ENCODE measurements around the gene SF1.
A peak's percentile ranks its signal among the peaks of the same experiment; 100 is the strongest.

Gene SF1

GRCh38 chr11:64755681-64756361, 22.5 kb downstream of the SF1 start:
- no peak overlapping the region for H4K91ac ChIP-seq (ENCODE audit: low read length)
- no peak for DNase-seq
- H3K18ac ChIP-seq (ENCODE audit: low read depth in 1 of 2, low read length in 2 of 2) = no peak overlapping the region
- no peak overlapping the region for H3K4me2 ChIP-seq (ENCODE audit: low read length, poor library complexity, severe bottlenecking)
- no peak overlapping the region for H2BK5ac ChIP-seq (ENCODE audit: low read depth, low read length, poor library complexity, severe bottlenecking)
- WGBS = 85% methylated on average over 12 of the region's 13 CpGs
- no peak overlapping the region for H3K14ac ChIP-seq (ENCODE audit: low read length in 2 of 2)
- no peak overlapping the region for H3K4ac ChIP-seq (ENCODE audit: low read depth in 1 of 2, low read length in 2 of 2)
- no peak overlapping the region for H2AFZ ChIP-seq (ENCODE audit: low read depth, low read length)
- peaks cover 26% of the 10 kb centered on the region for H3K4me1 ChIP-seq (ENCODE audit: control insufficient read depth, insufficient read depth, low read depth, low read length)
- no peak overlapping the region for H2BK12ac ChIP-seq (ENCODE audit: low read length in 2 of 2)
- H2AK5ac ChIP-seq (ENCODE audit: low read length, severe bottlenecking) = no peak overlapping the region
- no peaks in the 10 kb centered on the region for H3K27me3 ChIP-seq (ENCODE audit: control insufficient read depth in 1 of 2, insufficient read depth in 1 of 2, low read length in 2 of 2)
- H3K23ac ChIP-seq (ENCODE audit: low read length in 2 of 2) = no peak overlapping the region
- H3K9me3 ChIP-seq (ENCODE audit: control insufficient read depth, low read length) = no peaks in the 10 kb centered on the region
- no peak overlapping the region for H3K4me3 ChIP-seq (ENCODE audit: insufficient read depth in 1 of 2, low read depth in 1 of 2, low read length in 2 of 2)
- H3K9ac ChIP-seq (ENCODE audit: low read length) = no peak overlapping the region
- no peak overlapping the region for H3K27ac ChIP-seq (ENCODE audit: low read length, poor library complexity, severe bottlenecking)
- no peak overlapping the region for H4K8ac ChIP-seq (ENCODE audit: low read length)
- H2BK120ac ChIP-seq (ENCODE audit: low read depth, low read length) = no peak overlapping the region
- no peaks in the 10 kb centered on the region for H3K79me1 ChIP-seq (replicated peaks; ENCODE audit: low read length, poor library complexity, severe bottlenecking)
- H3K36me3 ChIP-seq (ENCODE audit: control insufficient read depth in 1 of 2, insufficient read depth in 2 of 2, low read depth in 1 of 2, low read length in 2 of 2) = peaks cover 0 to 14% of the 10 kb centered on the region in 2 experiments
- H2BK15ac ChIP-seq (ENCODE audit: low read depth, poor library complexity, severe bottlenecking) = no peak overlapping the region

DNA sequence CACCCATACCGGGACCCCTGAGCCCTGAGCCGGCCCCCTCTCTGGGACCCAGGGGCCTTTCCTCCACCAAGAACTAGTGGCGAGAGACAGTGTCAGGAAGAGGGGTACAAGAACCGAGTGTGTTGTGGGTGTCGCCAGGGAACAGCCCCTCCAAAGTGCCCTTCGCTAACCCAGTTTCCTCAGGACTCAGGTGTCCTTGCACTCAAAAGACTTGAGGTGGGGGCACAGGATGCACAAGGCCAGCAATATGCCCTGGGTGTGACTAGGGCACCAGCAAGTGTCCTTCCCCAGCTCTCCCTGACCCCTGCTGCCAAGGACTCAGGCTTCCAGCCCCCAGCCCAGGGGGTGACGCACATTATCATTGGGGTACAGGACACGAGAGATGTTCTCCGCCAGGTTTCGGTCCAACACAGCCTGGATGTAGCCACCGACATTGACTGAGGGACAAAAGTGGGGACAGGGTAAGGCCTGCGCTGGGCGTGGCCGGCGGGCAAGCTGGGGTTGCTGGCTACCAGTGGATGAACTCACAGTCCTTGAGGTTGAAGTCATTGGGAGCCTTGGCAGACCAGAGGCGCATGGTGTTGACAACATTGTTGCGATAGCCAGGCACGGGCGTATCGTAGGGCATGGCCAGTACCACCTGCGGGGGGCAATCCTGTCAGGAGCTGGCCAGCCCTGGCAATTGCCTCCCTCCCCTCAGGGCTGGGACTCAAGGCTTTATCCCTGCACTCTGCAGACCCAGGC, 23.3 kb downstream of the SF1 start:
- no peak overlapping the region for H2AK5ac ChIP-seq (ENCODE audit: low read length, severe bottlenecking)
- no peak for DNase-seq
- no peak overlapping the region for H3K4me3 ChIP-seq (ENCODE audit: insufficient read depth in 1 of 2, low read depth in 1 of 2, low read length in 2 of 2)

DNA sequence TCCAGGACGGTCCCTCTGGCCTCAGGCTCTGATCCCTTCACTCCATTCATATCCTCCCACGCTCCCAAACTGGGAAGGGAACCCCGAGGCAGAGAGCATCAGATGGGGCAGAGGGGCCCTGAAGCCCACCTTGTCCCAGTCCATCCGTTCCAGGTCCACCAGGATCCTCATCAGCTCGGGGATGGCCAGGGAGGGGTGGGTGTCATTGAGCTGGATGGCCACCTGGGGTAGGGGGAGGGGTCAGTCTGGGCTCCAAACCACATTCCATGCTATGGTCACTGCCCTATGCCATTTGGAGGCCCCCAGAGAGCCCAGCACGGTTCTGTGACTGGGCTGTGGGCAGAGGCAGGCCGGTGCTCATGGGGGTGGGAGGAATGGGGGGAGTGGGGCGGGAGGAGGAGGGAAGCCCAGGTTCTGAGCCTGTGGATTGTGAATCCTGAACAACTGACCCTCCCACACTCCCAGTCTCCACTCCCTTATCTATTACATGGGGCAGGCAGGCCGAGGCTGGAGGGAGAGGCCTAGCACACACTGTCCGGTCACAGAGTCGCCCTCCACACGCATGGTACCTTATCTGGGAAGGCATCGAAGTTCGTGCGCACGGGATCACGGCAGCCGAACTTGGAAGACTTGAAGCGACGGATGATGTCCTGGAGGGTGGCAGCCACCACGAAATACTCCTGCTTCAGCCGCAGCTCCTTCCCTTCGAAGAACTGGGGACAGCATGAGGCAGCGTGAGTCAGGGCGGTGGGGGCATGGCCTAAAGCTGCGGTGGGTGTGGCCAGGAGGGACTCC, 24.0 kb downstream of the SF1 start:
- Histone ChIP-seq H3K4me2 (ENCODE audit: low read length, poor library complexity, severe bottlenecking) (no peak overlapping the region), H3K4me3 (ENCODE audit: insufficient read depth in 1 of 2, low read depth in 1 of 2, low read length in 2 of 2) (no peak overlapping the region), H3K27ac (ENCODE audit: low read length, poor library complexity, severe bottlenecking) (no peak overlapping the region), H3K18ac (ENCODE audit: low read depth in 1 of 2, low read length in 2 of 2) (no peak overlapping the region), H3K4me1 (ENCODE audit: control insufficient read depth, insufficient read depth, low read depth, low read length) (peaks cover 12% of the 10 kb centered on the region), H2AK5ac (ENCODE audit: low read length, severe bottlenecking) (no peak overlapping the region), H3K27me3 (ENCODE audit: control insufficient read depth in 1 of 2, insufficient read depth in 1 of 2, low read length in 2 of 2) (no peaks in the 10 kb centered on the region), H3K9ac (ENCODE audit: low read length) (no peak overlapping the region), H3K79me1 (replicated peaks; ENCODE audit: low read length, poor library complexity, severe bottlenecking) (no peaks in the 10 kb centered on the region), H2BK15ac (ENCODE audit: low read depth, poor library complexity, severe bottlenecking) (no peak overlapping the region), H2BK5ac (ENCODE audit: low read depth, low read length, poor library complexity, severe bottlenecking) (no peak overlapping the region), H4K8ac (ENCODE audit: low read length) (no peak overlapping the region), H4K91ac (ENCODE audit: low read length) (no peak overlapping the region), H3K9me3 (ENCODE audit: control insufficient read depth, low read length) (no peaks in the 10 kb centered on the region), H3K23ac (ENCODE audit: low read length in 2 of 2) (no peak overlapping the region), H3K14ac (ENCODE audit: low read length in 2 of 2) (no peak overlapping the region), H2BK120ac (ENCODE audit: low read depth, low read length) (no peak overlapping the region), H2AFZ (ENCODE audit: low read depth, low read length) (no peak overlapping the region), H3K4ac (ENCODE audit: low read depth in 1 of 2, low read length in 2 of 2) (no peak overlapping the region), H2BK12ac (ENCODE audit: low read length in 2 of 2) (no peak overlapping the region), H3K36me3 (ENCODE audit: control insufficient read depth in 1 of 2, insufficient read depth in 2 of 2, low read depth in 1 of 2, low read length in 2 of 2) (peaks cover 0 to 8% of the 10 kb centered on the region in 2 experiments)
- 85% methylated on average over 23 of the region's 26 CpGs for WGBS
- no peak for DNase-seq

More for the DNA sequence above, 23.3 kb downstream of the SF1 start:
- peak overlapping the region; percentile 12 for H2BK15ac ChIP-seq (ENCODE audit: low read depth, poor library complexity, severe bottlenecking)
- H4K8ac ChIP-seq (ENCODE audit: low read length) = no peak overlapping the region
- H3K9ac ChIP-seq (ENCODE audit: low read length) = no peak overlapping the region
- no peaks in the 10 kb centered on the region for H3K79me1 ChIP-seq (replicated peaks; ENCODE audit: low read length, poor library complexity, severe bottlenecking)
- H4K91ac ChIP-seq (ENCODE audit: low read length) = no peak overlapping the region
- H3K18ac ChIP-seq (ENCODE audit: low read depth in 1 of 2, low read length in 2 of 2) = no peak overlapping the region
- no peak overlapping the region for H3K4ac ChIP-seq (ENCODE audit: low read depth in 1 of 2, low read length in 2 of 2)
- no peak overlapping the region for H2BK12ac ChIP-seq (ENCODE audit: low read length in 2 of 2)
- H3K4me1 ChIP-seq (ENCODE audit: control insufficient read depth, insufficient read depth, low read depth, low read length) = peaks cover 20% of the 10 kb centered on the region
- no peaks in the 10 kb centered on the region for H3K9me3 ChIP-seq (ENCODE audit: control insufficient read depth, low read length)
- no peak overlapping the region for H2AFZ ChIP-seq (ENCODE audit: low read depth, low read length)
- H2BK120ac ChIP-seq (ENCODE audit: low read depth, low read length) = no peak overlapping the region
- no peak overlapping the region for H3K23ac ChIP-seq (ENCODE audit: low read length in 2 of 2)
- no peak overlapping the region for H3K4me2 ChIP-seq (ENCODE audit: low read length, poor library complexity, severe bottlenecking)
- no peak overlapping the region for H3K27ac ChIP-seq (ENCODE audit: low read length, poor library complexity, severe bottlenecking)
- no peak overlapping the region for H3K14ac ChIP-seq (ENCODE audit: low read length in 2 of 2)
- H3K27me3 ChIP-seq (ENCODE audit: control insufficient read depth in 1 of 2, insufficient read depth in 1 of 2, low read length in 2 of 2) = no peaks in the 10 kb centered on the region
- no peak overlapping the region for H2BK5ac ChIP-seq (ENCODE audit: low read depth, low read length, poor library complexity, severe bottlenecking)
- 91% methylated on average over 21 of the region's 21 CpGs for WGBS
- peaks cover 0 to 10% of the 10 kb centered on the region in 2 experiments for H3K36me3 ChIP-seq (ENCODE audit: control insufficient read depth in 1 of 2, insufficient read depth in 2 of 2, low read depth in 1 of 2, low read length in 2 of 2)

Data from mesenchymal stem cell (in vitro differentiated cells and primary cell).